Caco-2 (cell line): ENCODE data around the gene SOCS4. TPM values are rescaled to one million over a fixed set of nuclear protein-coding genes. Genes with fewer than 3 reads are reported as not detected.
"Not testable (repeated sequence)": the region's sequence is repeated elsewhere in the genome, so short reads cannot be mapped to it uniquely, and the experiment has no call there.

ENCODE experiments used
- BruUV-seq: library from RNA; stranded (reverse); fragments of 400-500 nt; replicated peaks from 2 replicates; lab custom pipeline; 2021; lab: Mats Ljungman, UMichigan
- CTCF ChIA-PET: fragments of 300-600 bp; sonication (Branson Sonifier 250); formaldehyde crosslinking; loops from one replicate; lab custom pipeline; 2022; ENCODE audit warnings: antibody characterized with exemption; lab: Charles Lee
- POLR2A ChIA-PET: fragments of 300-600 bp; sonication (Branson Sonifier 250); formaldehyde crosslinking; loops from one replicate; lab custom pipeline; 2022; ENCODE audit warnings: antibody characterized with exemption; lab: Charles Lee
- DNase-seq, 2 experiments: peaks; one replicate each; pipeline versions ENCODE4 v3.0.0 to v3.0.0-alpha.2; 2020 to 2022
- H3K27me3 ChIP-seq: replicated peaks from 2 replicates; pipeline ENCODE4 v1.6.0; 2011; ENCODE audit warnings: low read length; ENCODE audit not compliant: control insufficient read depth, insufficient read depth
- H3K36me3 ChIP-seq: 2 replicates; pipeline ENCODE4 v1.5.1; 2011; ENCODE audit warnings: low read length; ENCODE audit not compliant: control insufficient read depth, insufficient read depth
- H3K4me1 ChIP-seq: fragments of 250-450 bp; sonication (Bioruptor Pico); 2 replicates; pipeline ENCODE4 v1.5.1; 2020; ENCODE audit warnings: mild to moderate bottlenecking
- H3K4me3 ChIP-seq: 2 replicates; pipeline ENCODE4 v1.5.1; 2011; ENCODE audit warnings: low read depth, mild to moderate bottlenecking, control low read depth, low read length
- H3K9me3 ChIP-seq: fragments of 250-450 bp; sonication (Bioruptor Pico); 2 replicates; pipeline ENCODE4 v1.5.1; 2020; ENCODE audit warnings: mild to moderate bottlenecking, moderate library complexity
- H3K27ac Mint-ChIP-seq: one replicate; pipeline ENCODE4 v1.8.0; 2022; ENCODE audit warnings: mixed read lengths; ENCODE audit not compliant: unreplicated experiment
- H3K27me3 Mint-ChIP-seq: one replicate; pipeline ENCODE4 v1.8.0; 2022; ENCODE audit warnings: mixed read lengths; ENCODE audit not compliant: insufficient read depth, unreplicated experiment
- H3K36me3 Mint-ChIP-seq: one replicate; pipeline ENCODE4 v1.8.0; 2022; ENCODE audit warnings: mild to moderate bottlenecking, mixed read lengths; ENCODE audit not compliant: insufficient read depth, unreplicated experiment
- H3K4me1 Mint-ChIP-seq: one replicate; pipeline ENCODE4 v1.8.0; 2022; ENCODE audit warnings: low read depth, mixed read lengths; ENCODE audit not compliant: unreplicated experiment
- H3K4me3 Mint-ChIP-seq: one replicate; pipeline ENCODE4 v1.8.0; 2022; ENCODE audit warnings: mild to moderate bottlenecking, moderate library complexity, mixed read lengths; ENCODE audit not compliant: unreplicated experiment
- H3K9me3 Mint-ChIP-seq: one replicate; pipeline ENCODE4 v1.8.0; 2022; ENCODE audit warnings: mixed read lengths; ENCODE audit not compliant: unreplicated experiment
- intact Hi-C: fragments of 100-400 bp; cut with micrococcal nuclease; formaldehyde crosslinking; loops from one replicate; pipeline ENCODE4 v1.10.0; 2022; ENCODE audit not compliant: unreplicated experiment
- total RNA-seq: library from RNA; stranded (reverse); gene quantifications from 2 replicates; pipeline ENCODE4 v1.2.3, GENCODE V29; 2022
- TF ChIP-seq, protein P1 (sequence below), 2 experiments: fragments of 200-600 bp in 1 of 2; IDR thresholded peaks; 1 replicate in 1 of 2; 2 replicates in 1 of 2; pipeline versions ENCODE4 v1.5.1 to v1.8.0; 2011 to 2022; ENCODE audit warnings: antibody characterized with exemption in 1 of 2, control low read depth in 1 of 2, inconsistent platforms in 1 of 2, low read depth in 1 of 2, low read length in 1 of 2, mild to moderate bottlenecking in 1 of 2, moderate library complexity in 1 of 2; ENCODE audit not compliant: insufficient read depth in 1 of 2, severe bottlenecking in 1 of 2, unreplicated experiment in 1 of 2

Gene SOCS4
- total RNA-seq, 1 experiment from 2014 or later = 24.8 TPM

DNA sequence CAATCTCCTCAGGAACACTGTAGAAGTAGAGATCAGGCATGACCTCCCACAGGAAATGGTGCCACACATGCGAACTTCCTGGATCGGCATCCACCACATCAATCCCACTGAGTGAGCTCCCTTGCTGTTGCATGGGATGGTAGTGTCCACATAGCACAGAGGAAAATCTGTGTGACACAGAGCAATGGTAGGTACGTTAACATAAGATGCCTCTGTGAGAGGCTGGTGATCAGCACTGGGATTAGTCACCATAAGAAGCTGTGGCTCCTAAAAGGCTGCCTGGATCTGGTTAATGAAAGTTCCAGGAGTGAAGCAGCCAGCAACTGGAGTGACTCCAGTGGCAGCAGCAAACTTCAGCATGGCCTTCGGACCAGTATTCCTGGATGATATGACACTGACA is 22.0 kb upstream of the SOCS4 start:
- ChIA-PET CTCF (no interaction called here), POLR2A (no interaction called here)
- DNase-seq = no peak
- H3K4me3 Mint-ChIP-seq = no peak overlapping the region
- no TSS peak for BruUV-seq
- TF ChIP-seq, protein P1, sequence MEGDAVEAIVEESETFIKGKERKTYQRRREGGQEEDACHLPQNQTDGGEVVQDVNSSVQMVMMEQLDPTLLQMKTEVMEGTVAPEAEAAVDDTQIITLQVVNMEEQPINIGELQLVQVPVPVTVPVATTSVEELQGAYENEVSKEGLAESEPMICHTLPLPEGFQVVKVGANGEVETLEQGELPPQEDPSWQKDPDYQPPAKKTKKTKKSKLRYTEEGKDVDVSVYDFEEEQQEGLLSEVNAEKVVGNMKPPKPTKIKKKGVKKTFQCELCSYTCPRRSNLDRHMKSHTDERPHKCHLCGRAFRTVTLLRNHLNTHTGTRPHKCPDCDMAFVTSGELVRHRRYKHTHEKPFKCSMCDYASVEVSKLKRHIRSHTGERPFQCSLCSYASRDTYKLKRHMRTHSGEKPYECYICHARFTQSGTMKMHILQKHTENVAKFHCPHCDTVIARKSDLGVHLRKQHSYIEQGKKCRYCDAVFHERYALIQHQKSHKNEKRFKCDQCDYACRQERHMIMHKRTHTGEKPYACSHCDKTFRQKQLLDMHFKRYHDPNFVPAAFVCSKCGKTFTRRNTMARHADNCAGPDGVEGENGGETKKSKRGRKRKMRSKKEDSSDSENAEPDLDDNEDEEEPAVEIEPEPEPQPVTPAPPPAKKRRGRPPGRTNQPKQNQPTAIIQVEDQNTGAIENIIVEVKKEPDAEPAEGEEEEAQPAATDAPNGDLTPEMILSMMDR (IDR thresholded peaks at IDR 0.05; ENCODE audit: insufficient read depth in 1 of 2, low read depth in 1 of 2, low read length in 1 of 2, severe bottlenecking in 1 of 2, unreplicated experiment in 1 of 2) = no peak
- no peak overlapping the region for H3K4me3 ChIP-seq
- no peaks in the 10 kb centered on the region for H3K27me3 ChIP-seq
- no peak overlapping the region for H3K27ac Mint-ChIP-seq
- intact Hi-C loops = no loop called here
- no peaks in the 10 kb centered on the region for H3K9me3 ChIP-seq
- H3K9me3 Mint-ChIP-seq = no peaks in the 10 kb centered on the region
- peaks cover 28% of the 10 kb centered on the region for H3K36me3 Mint-ChIP-seq
- peaks cover 1% of the 10 kb centered on the region; the same call in 1 of the 2 replicates for H3K36me3 ChIP-seq
- no peaks in the 10 kb centered on the region for H3K4me1 Mint-ChIP-seq
- no peaks in the 10 kb centered on the region for H3K4me1 ChIP-seq
- no peaks in the 10 kb centered on the region for H3K27me3 Mint-ChIP-seq

DNA sequence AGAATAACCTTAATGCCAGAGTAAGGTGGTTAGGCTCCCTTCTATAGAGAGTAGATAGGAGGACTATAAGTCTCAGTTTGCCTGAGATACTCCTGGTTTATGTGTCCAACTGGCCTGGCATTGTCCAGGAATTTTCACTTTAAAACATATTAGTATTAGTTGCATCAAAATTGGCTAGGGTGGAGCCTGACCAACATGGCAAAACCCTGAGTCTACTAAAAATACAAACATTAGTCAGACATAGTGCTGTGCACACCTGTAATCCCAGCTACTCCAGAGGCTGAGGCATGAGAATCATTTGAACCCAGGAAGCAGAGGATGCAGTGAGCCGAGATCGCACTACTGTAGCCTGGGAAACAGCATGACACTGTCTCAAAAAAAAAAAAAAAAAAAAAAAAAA is 12.0 kb upstream of the SOCS4 start:
- no peaks in the 10 kb centered on the region for H3K27me3 ChIP-seq
- no peaks in the 10 kb centered on the region for H3K9me3 ChIP-seq
- TF ChIP-seq, protein P1 (IDR thresholded peaks at IDR 0.05; ENCODE audit: insufficient read depth in 1 of 2, low read depth in 1 of 2, low read length in 1 of 2, severe bottlenecking in 1 of 2, unreplicated experiment in 1 of 2) = no peak
- Mint-ChIP-seq H3K4me3 (no peak overlapping the region), H3K9me3 (no peaks in the 10 kb centered on the region), H3K27me3 (no peaks in the 10 kb centered on the region), H3K27ac (no peak overlapping the region), H3K4me1 (no peaks in the 10 kb centered on the region), H3K36me3 (peaks cover 32% of the 10 kb centered on the region)
- BruUV-seq = no TSS peak
- H3K4me1 ChIP-seq = no peaks in the 10 kb centered on the region
- intact Hi-C loops = no loop called here
- ChIA-PET CTCF (no interaction called here), POLR2A (interaction anchor here (0.6 kb wide), 1 partner anchor 37 kb away, joined by 8 read pairs; no protein-coding TSS in a partner anchor)
- H3K4me3 ChIP-seq = no peak overlapping the region
- DNase-seq = no peak
- no peaks in the 10 kb centered on the region for H3K36me3 ChIP-seq

DNA sequence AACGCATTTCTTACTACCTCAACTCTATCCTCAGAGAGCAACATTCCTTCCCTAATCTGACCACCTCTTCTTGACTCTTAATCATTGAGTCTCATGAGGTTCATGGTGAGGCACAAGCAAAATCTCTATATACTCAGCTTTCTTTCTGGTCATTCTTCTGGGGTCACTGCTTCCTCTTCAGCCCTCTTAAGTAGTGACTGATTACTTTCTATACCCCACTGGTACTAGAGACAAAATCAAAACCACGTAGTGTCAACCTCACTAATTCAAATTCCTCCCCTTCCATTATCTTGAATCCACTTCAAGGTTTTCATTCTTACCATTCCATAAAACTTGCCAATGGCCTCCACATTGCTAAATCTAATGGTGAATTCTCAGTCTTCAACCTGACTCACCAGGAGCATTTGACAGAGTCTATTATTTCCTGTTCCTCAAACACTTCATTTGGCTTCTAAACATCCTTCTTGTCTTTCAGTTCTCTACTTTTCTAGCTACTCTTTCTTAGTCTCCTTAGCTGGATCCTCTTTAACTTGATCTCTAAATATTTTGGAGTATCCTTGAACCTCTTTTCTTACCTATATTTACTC is 7.0 kb upstream of the SOCS4 start:
- Histone ChIP-seq H3K4me1 (peaks cover 16% of the 10 kb centered on the region), H3K27me3 (no peaks in the 10 kb centered on the region), H3K36me3 (no peaks in the 10 kb centered on the region), H3K9me3 (no peaks in the 10 kb centered on the region), H3K4me3 (no peak overlapping the region)
- ChIA-PET POLR2A (no interaction called here), CTCF (no interaction called here)
- intact Hi-C loops = no loop called here
- Mint-ChIP-seq H3K4me3 (no peak overlapping the region), H3K36me3 (peaks cover 18% of the 10 kb centered on the region), H3K27me3 (no peaks in the 10 kb centered on the region), H3K27ac (no peak overlapping the region), H3K9me3 (no peaks in the 10 kb centered on the region), H3K4me1 (peaks cover 8% of the 10 kb centered on the region)
- no peak for DNase-seq
- BruUV-seq = no TSS peak
- TF ChIP-seq, protein P1 (IDR thresholded peaks at IDR 0.05; ENCODE audit: insufficient read depth in 1 of 2, low read depth in 1 of 2, low read length in 1 of 2, severe bottlenecking in 1 of 2, unreplicated experiment in 1 of 2) = no peak

DNA sequence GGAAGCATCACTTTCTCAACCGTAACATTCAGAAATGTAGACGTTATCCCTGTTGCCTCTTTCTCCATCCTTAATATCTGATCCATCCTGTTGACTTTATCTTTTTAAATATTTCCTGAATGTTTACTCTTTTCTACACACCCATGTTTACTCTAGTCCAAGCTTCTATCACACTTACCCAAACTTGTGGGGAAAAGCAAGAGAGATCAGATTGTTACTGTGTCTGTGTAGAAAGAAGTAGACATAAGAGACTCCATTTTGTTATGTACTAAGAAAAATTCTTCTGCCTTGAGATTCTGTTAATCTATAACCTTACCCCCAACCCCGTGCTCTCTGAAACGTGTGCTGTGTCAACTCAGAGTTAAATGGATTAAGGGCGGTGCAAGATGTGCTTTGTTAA is 2.7 kb upstream of the SOCS4 start:
- H3K27me3 Mint-ChIP-seq, BruUV-seq, CTCF ChIA-PET, POLR2A ChIA-PET, H3K4me3 ChIP-seq, H3K36me3 ChIP-seq, H3K9me3 Mint-ChIP-seq, intact Hi-C loops, H3K9me3 ChIP-seq, H3K27me3 ChIP-seq: not testable (repeated sequence)
- H3K4me3 Mint-ChIP-seq = peak overlapping the region; percentile 55
- DNase-seq = peak in 1 of 2 experiments; percentile 20
- peaks cover 27% of the 10 kb centered on the region for H3K4me1 Mint-ChIP-seq
- H3K36me3 Mint-ChIP-seq = peaks cover 11% of the 10 kb centered on the region
- H3K27ac Mint-ChIP-seq = peak overlapping the region; percentile 86
- peaks cover 34% of the 10 kb centered on the region for H3K4me1 ChIP-seq
